ENCODE measurements around the gene OR5AS1. TPM values are rescaled to one million over a fixed set of nuclear protein-coding genes. Genes with fewer than 3 reads are reported as not detected.

Gene OR5AS1
- not detected for total RNA-seq (ENCODE audit: unreplicated experiment)
- long read RNA-seq: 0 reads

DNA sequence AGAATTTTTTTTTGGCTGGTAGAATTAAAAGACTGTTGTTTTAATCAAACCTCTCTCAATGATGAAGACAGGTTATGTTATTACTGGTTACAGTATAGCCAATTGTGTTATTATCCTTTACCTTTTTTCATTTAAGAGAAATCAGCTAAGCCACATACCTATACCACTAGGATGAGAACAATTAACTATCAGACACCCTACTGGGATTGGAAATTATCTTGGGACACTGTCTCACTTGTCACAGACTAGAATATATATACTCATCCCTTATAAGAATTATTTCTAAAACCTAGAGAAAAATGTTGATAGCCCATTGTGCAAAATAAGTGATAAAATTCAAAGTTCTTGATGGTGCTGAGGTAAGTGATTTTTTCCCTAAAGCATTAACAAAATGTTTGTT is at the start of gene OR5AS1:
OR5AS1 (plus strand) TSS at position 301 of the 400 bp plus-strand sequence. CDS start 2,765 bp downstream, outside the sequence.
- Mint-ChIP-seq H3K27me3 (ENCODE audit: unreplicated experiment) (no peaks in the 10 kb centered on the region), H3K4me3 (ENCODE audit: unreplicated experiment) (no peak within 1 kb of the TSS), H3K9me3 (ENCODE audit: unreplicated experiment) (no peaks in the 10 kb centered on the region), H3K27ac (ENCODE audit: unreplicated experiment) (no peak within 1 kb of the TSS), H3K4me1 (ENCODE audit: unreplicated experiment) (no peaks in the 10 kb centered on the region), H3K36me3 (ENCODE audit: low read depth, unreplicated experiment) (no peaks in the 10 kb centered on the region)
- DNase-seq (ENCODE audit: low spot score): no peak
- TF ChIP-seq, protein P1, sequence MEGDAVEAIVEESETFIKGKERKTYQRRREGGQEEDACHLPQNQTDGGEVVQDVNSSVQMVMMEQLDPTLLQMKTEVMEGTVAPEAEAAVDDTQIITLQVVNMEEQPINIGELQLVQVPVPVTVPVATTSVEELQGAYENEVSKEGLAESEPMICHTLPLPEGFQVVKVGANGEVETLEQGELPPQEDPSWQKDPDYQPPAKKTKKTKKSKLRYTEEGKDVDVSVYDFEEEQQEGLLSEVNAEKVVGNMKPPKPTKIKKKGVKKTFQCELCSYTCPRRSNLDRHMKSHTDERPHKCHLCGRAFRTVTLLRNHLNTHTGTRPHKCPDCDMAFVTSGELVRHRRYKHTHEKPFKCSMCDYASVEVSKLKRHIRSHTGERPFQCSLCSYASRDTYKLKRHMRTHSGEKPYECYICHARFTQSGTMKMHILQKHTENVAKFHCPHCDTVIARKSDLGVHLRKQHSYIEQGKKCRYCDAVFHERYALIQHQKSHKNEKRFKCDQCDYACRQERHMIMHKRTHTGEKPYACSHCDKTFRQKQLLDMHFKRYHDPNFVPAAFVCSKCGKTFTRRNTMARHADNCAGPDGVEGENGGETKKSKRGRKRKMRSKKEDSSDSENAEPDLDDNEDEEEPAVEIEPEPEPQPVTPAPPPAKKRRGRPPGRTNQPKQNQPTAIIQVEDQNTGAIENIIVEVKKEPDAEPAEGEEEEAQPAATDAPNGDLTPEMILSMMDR (IDR thresholded peaks at IDR 0.05; ENCODE audit: unreplicated experiment): no peak

GRCh38 chr11:55994525-55994924 is 32.9 kb upstream of the OR5AS1 start, which contains the start of gene OR5F1:
Gene OR5F1, minus strand, starts transcription at chr11:55994625. Its CDS starts 0 bp downstream, at chr11:55994625.
- Mint-ChIP-seq H3K27me3 (ENCODE audit: unreplicated experiment) (no peaks in the 10 kb centered on the region), H3K4me3 (ENCODE audit: unreplicated experiment) (no peak within 1 kb of the TSS), H3K27ac (ENCODE audit: unreplicated experiment) (no peak within 1 kb of the TSS), H3K4me1 (ENCODE audit: unreplicated experiment) (no peaks in the 10 kb centered on the region), H3K9me3 (ENCODE audit: unreplicated experiment) (peaks cover 4% of the 10 kb centered on the region), H3K36me3 (ENCODE audit: low read depth, unreplicated experiment) (no peaks in the 10 kb centered on the region)
- no peak for DNase-seq (ENCODE audit: low spot score)
- TF ChIP-seq, protein P1 (IDR thresholded peaks at IDR 0.05; ENCODE audit: unreplicated experiment): no peak

- Mint-ChIP-seq H3K27ac (ENCODE audit: unreplicated experiment) (no peak overlapping the region), H3K4me3 (ENCODE audit: unreplicated experiment) (no peak overlapping the region), H3K4me1 (ENCODE audit: unreplicated experiment) (no peaks in the 10 kb centered on the region), H3K36me3 (ENCODE audit: low read depth, unreplicated experiment) (no peaks in the 10 kb centered on the region), H3K27me3 (ENCODE audit: unreplicated experiment) (peaks cover 1% of the 10 kb centered on the region), H3K9me3 (ENCODE audit: unreplicated experiment) (no peaks in the 10 kb centered on the region)
- TF ChIP-seq, protein P1 (IDR thresholded peaks at IDR 0.05; ENCODE audit: unreplicated experiment): no peak
- no peak for DNase-seq (ENCODE audit: low spot score)
Observed at GRCh38 chr11:56010716-56011115, 16.7 kb upstream of the OR5AS1 start.

- TF ChIP-seq, protein P1 (IDR thresholded peaks at IDR 0.05; ENCODE audit: unreplicated experiment): no peak
- Mint-ChIP-seq H3K27me3 (ENCODE audit: unreplicated experiment) (no peaks in the 10 kb centered on the region), H3K4me1 (ENCODE audit: unreplicated experiment) (no peaks in the 10 kb centered on the region), H3K9me3 (ENCODE audit: unreplicated experiment) (no peaks in the 10 kb centered on the region), H3K4me3 (ENCODE audit: unreplicated experiment) (no peak overlapping the region), H3K36me3 (ENCODE audit: low read depth, unreplicated experiment) (no peaks in the 10 kb centered on the region), H3K27ac (ENCODE audit: unreplicated experiment) (no peak overlapping the region)
- no peak for DNase-seq (ENCODE audit: low spot score)
Observed at GRCh38 chr11:56013805-56014204, 13.6 kb upstream of the OR5AS1 start.

- Mint-ChIP-seq H3K27ac (ENCODE audit: unreplicated experiment) (no peak overlapping the region), H3K27me3 (ENCODE audit: unreplicated experiment) (peaks cover 1% of the 10 kb centered on the region)
Observed at GRCh38 chr11:56045538-56045937, 18.1 kb downstream of the OR5AS1 start.

More at GRCh38 chr11:56045538-56045937, 18.1 kb downstream of the OR5AS1 start:
- no peak for DNase-seq (ENCODE audit: low spot score)
- TF ChIP-seq, protein P1 (IDR thresholded peaks at IDR 0.05; ENCODE audit: unreplicated experiment): no peak
- Mint-ChIP-seq H3K4me3 (ENCODE audit: unreplicated experiment) (no peak overlapping the region), H3K4me1 (ENCODE audit: unreplicated experiment) (no peaks in the 10 kb centered on the region), H3K9me3 (ENCODE audit: unreplicated experiment) (peaks cover 8% of the 10 kb centered on the region), H3K36me3 (ENCODE audit: low read depth, unreplicated experiment) (no peaks in the 10 kb centered on the region)

Data from endothelial cell (in vitro differentiated cells).